ENCODE measurements around the gene DCDC1.
A peak's percentile ranks its signal among the peaks of the same experiment; 100 is the strongest.
"Not testable (repeated sequence)": the region's sequence is repeated elsewhere in the genome, so short reads cannot be mapped to it uniquely, and the experiment has no call there.

DCDC1 gene

DNA sequence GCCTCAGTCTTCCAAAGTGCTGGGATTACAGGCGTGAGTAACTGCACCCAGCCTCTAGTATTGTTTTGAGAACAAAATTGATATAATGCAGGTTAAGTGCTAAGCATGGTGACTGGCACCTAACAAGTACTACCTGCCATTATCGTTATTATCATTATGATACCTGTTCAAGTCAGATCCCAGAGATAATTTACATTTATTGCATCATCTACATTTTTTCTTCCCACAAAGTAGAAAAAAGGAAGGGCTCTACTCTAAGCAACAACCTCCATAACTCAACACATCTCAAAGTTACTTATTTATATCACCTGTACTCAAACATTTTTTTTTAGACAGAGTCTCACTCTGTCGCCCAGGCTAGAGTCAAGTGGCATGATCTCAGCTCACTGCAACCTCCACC lies 42.1 kb downstream of the DCDC1 start:
- DNase-seq = no peak

DNA sequence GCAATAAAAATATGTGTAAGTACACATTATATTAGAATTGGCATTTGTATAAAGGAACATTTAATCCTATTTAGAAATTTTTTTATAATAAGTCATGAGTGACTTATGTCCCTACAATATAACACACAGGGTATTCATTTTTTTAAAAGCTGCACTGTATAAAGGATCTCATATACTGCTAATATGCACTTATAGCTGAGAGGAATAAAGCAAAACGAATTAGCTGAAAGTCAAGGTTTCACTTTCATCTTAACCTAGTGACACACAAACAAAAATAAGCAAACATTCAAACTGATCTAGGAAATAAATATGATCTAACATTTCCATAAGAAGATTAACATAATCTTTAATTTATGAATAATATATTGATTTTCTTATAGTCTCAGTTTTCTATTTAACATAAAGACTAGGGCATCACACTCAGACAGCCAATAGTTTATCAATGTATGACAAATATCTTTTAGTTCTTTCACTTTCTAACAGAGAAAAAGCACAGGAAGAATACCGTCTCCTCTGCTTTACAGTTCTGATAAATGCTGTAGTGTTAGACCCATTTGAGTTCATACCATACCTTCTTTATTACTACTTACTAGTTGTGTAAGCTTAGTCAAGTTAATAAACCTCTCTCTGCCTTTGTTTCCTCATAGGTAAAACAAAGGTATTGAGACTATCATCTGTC lies 42.9 kb downstream of the DCDC1 start:
- no peak for DNase-seq

DNA sequence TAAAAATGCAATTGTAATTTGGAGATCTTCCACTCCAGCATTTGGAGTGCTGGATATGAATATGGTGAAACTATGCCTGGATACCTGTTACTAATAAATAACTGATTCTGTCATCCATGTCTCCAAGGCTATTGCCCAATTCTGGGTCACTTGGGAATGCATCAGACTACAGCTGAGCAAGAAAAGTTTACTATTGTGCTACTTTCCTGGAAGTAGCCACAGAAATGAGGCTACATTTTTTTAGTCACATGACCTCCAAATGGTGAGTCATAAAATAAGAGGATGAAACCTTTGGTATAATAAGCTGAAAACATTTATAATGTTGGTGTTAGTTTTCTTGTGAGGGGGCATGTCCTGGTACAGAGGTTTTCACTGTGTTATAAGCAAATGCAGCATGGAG lies 44.4 kb downstream of the DCDC1 start:
- no peak for DNase-seq

DNA sequence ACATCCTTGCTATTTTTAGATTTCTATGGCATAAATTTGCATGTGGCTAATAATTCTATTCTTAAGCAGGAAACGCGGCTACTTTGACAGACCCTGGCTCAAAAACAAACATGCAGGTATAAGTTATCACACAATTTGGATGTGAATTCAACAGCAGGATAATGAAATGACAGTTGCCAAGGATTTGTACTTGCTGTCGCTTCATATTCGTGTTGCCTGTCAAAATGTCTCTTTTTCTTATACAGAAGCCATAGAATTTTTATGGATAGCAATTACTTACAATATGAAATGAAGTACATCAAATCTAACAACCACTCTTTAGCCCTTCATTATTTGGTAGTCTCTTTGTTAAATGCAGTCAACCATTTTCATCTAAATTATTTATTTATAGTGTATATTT lies 46.4 kb downstream of the DCDC1 start:
- no peak for DNase-seq

DNA sequence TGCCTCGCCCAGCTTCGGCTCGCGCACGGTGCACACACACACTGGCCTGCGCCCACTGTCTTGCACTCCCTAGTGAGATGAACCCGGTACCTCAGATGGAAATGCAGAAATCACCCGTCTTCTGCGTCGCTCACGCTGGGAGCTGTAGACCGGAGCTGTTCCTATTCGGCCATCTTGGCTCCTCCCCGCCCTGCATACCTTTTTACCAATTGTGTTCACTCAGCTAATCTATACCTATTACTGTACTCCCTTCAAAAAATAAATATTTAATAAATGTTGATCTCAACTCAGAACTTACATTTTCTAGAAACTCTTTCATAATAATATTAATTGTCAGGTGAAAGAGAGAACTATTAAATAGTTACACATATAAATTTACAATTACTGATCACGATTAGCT lies 48.0 kb downstream of the DCDC1 start:
- not testable (repeated sequence) for DNase-seq

DNA sequence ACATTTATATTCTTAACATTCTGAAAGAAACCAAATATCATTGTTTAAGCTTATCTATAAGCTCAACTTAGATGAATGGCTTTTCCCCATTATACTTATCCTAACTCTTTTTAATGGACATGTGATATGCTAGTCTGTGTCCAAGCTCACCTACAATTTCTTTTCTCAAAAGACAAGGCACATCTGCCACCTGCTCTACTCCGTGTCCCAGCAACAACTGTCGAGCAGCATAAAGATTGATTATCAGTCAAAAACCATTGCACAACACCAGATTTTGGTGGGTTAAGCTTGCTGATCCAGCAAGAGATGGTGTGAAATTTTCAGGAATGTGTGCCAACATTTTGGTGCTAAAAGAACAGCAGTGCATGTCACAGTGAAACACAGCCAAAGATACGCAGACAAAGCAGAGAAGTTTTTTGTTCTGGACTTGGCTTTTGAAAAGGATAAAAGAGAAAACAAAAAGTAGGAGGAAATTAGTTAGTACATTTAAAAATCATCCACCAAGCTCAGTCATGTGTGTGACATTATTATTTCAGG lies 65.8 kb downstream of the DCDC1 start:
- DNase-seq = no peak

DNA sequence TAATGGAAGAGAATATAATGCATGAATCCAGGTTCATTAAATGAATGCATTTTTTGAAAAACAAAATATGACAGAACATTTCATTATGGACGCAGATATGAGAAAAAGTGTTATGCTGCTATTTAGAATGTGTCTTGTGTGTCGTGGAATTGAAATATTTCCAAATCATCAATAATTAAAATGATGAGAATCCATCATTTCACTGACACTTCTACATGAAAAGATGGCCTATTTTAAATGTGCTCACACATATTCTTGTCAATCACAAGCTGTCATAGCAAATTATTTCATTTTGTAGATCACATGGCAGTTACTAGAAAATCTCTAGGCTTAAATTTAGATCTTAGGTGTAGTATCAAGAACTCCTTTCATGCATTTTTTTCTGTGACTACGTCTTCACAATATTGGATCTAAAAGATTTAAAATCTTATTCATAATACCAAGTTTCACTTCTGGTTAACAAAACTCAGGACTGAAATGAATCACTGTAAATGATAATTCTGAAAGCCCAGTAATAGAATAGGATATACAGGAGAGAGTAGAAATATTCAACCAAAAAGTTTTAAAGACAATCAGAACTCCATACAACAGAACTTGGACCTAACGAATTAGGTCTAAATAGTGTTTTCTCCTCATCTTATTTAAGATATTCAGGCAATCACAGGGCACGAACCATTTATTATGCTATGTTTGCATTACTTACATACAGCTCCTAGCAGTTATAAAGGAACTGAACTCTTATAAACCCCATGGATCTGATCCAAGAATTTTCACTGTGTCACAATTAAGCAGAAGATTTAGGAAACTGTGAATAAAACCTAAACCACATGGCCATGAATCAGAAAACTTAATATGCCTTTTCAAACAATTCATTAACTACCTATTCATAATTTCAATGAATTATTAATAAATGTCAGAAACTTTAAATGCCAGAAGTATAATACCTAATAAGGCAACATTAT lies 67.7 kb downstream of the DCDC1 start:
- no peak for DNase-seq

DNA sequence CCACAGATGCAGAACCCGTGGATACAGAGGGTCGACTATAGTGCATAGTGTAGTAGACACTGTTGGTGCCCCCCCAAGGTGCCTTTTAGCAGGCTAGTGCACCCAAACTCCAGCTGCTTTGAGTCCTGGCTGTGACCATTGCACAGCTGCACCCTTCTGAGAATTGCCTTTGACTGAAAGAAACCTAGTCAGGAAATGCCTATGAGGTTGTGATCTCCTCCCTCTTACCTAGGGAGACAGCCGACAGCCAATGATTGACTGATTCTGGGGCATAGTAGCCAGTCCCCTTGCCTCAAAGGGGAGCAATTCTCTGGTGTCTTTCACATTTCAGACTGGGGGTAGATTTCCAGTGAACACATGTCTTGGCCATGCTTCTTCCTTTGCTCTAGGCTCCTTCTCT lies 74.2 kb downstream of the DCDC1 start:
- DNase-seq = no peak

DNA sequence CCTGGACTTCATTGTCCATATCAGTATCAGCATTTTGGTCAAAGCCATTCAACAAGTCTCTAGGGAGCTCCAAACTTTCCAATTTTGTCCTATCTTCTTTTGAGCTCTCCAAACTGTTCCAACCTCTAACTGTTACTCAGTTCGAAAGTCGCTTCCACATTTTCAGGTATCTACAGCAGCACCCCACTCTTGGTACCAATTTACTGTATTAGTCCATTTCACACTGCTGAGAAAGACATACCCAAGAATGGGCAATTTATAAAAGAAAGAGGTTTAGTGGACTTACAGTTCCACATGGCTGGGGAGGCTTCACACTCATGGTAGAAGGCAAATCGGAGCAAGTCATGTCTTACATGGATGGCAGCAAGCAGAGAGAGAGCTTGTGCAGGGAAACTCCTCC lies 96.0 kb downstream of the DCDC1 start:
- not testable (repeated sequence) for DNase-seq

DNA sequence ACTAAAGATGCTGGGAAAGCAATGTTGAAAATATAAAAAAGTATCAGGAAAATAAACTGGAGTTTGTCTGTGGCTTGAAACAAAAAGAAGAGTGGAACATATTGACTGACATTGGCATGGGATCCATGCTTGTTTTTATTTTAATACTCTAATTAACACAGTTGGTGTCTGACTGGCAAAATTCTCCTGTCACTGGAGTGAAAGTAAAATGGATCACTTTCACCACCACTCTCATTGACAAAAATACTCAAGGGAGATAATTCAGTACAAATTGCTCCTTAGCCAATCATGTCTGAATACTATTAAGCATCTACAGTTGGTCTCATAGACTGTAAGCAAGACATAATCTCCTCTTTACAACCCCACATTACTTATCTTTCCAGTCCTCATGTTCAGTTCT lies 101.8 kb downstream of the DCDC1 start:
- DNase-seq = no peak

DNA sequence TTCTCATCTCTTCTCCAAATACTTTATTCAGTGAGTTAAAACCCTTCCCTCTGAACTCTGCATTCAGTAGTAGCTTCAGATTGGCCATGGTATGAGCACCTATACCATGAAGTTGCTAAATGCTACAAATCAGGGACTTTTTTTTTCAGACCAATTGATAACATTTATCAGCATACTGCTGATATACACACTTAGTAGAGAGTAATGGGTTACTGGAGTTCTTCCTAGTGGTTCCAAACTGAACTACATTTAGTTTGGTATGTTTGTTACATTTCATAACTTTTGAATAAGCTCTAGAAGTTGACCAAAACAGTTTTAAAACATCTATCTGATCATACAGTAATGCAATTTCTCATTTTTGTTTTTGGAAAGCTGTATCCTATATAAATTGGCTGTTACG lies 104.7 kb downstream of the DCDC1 start:
- no peak for DNase-seq

DNA sequence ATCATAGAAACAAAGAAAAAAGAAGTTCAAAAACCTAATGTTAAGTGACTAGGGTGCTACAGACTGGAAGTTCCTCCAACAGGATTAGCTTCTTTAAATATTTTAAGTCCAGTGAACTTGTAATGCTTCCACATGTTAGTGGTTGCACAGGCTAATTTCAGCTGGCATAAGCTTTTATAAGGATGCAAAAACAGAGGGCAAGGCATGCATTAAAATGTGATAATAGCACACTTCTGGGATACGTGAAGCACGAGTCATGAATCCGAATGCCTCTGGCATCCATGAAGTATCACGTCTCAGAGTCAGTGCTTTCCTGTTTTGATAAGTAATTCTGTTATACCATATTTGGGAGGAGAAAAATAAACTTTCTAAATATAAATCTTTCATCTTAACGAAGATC lies 106.8 kb downstream of the DCDC1 start:
- DNase-seq = no peak

DNA sequence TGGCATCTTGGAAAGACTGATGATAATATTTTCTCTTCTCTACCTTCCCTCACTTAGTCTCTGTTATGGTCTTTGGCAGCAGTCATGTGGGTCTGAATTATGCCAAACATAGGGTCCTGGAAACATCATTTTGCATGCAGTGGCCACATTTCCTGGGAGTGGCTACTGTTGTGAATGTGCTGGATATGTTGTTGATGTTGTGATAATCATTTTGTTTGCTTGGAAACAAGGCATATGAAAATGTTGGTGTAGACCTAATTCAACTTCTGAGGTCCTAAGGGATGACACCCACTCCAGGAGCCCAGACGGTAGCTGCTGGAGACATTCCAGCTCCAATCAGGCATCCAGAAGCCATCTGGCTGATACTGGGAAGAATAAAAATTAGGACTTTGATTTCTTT lies 109.7 kb downstream of the DCDC1 start:
- DNase-seq = no peak

DNA sequence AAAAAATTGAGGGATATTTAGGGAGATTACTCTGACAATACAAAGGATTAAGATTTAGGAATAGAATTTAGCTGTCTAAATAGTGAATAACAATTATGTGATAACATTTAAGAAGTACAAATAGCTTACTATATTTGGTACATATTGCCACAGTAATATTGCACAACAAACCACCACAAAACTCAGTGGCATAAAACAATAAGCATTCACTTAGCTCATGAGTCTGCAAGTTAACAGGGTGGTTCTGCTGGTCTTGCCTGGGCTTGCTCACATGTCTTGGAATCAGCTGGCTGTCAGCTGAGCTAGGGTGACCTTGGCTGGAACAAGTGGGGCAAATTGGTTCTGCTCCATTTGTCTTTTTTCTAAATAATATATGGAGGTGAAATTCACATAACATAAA lies 115.1 kb downstream of the DCDC1 start:
- no peak for DNase-seq

DNA sequence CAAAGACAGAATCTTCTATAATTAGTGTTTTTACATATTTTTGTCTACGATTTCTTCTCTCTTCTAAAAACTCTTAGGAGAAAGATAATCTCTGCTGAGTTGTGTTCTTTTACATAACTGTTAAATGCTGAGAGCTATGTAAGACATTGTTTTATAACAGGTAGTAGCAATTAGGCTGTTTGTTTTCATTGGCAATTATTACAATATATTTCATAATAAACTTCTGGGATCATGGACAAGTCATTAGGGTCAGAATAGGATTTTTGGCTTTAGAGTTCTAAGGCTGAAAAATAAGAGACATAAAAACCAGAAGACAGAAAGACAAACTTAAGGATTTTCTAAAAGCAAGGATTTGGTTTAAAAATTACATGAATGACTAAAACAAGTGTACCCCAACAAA lies 120.8 kb downstream of the DCDC1 start:
- DNase-seq = no peak

DNA sequence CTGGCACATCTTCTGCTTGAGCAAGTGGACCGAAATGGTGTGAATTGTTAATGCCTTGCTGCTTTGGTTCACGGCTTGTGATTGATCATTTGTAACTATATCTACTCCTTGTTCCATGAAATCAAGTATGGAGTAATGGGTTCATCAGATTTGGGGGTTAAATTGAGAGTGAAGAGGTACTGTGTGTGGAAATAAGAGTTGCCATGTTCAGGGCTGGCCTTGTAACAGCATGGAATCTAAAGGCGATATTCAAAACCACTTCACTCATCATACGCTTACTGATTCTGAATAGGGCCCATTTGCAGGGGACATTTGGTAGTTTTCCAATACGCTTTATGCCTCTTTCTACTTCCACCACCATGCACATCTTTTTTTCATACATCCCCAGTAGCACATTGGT lies 122.2 kb downstream of the DCDC1 start:
- no peak for DNase-seq

DNA sequence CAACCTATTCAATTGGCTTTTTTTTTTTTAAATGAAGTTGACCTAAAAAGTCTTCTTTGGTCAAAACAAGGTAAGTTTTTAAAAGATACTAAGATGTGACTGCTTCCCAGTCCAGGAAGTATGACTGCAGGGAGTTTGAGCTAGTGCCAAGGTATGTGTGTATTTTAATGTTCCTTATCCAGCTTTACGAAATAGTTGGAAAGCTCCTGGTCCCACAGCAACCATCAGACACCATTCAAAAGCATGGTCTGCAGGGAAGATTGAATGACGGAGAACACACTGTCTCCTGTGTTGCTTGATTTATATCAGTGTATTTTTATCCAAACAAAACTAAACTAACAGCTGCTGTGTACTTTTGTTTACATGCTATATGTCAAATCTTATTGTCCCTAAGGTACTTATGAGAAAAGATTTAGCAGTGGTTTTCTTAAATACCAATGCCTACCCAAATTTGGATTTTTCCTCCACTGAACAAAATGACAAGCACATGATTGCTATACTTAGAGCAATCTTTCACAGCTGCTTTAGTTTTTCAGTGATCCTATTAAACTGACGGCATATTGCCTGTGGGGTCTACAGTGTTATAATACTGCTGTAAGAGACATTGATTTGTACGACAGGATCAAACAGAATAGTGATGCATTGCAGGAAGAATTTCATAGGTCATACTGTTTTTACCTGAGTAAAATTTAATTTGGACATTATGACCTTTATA lies 122.9 kb downstream of the DCDC1 start:
- DNase-seq = no peak

DNA sequence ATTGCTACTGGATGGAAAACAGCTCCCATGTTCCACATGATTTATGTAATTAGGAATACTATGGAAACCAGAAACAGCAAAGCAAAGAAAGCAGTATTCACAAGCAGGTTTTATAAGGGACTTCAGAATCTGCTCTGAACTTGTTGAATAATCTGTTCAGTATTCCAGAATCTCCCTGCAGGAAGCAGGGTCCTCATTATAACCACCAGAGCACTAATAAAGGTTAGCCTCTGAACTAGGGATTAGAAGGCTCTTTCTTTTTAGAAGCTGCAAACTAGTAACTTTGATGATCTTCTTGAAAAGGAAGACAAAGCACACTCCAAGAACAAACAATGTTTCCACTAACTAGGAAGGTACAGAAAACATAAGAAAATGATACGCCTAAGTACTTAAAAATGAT lies 125.8 kb downstream of the DCDC1 start:
- no peak for DNase-seq

DNA sequence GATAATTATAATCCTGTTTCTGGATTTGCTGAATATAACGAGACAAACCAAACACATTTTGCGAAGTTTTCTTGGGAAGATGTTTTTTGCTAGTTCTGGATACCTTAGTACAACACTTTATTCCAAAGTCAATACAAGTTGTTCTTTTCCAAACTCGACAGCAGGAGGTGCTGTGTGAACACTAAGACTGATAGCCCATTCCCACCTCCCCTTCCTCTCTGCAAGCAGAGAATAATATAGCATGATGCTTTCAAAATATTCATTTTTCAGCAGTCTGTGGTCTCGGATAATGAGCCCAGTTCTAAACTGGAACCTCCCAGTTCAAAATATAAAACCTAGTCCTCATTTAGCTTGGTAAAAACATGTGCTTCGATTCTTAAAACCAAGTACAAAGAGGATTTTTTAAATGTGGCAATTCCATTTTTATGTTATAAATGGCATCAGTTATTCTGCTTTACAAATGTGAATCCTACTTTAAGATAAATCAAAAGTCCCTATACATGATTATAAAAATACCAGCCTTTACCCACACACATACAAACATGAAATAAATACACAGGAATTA lies 129.1 kb downstream of the DCDC1 start:
- peak; percentile 26 for DNase-seq

DNA sequence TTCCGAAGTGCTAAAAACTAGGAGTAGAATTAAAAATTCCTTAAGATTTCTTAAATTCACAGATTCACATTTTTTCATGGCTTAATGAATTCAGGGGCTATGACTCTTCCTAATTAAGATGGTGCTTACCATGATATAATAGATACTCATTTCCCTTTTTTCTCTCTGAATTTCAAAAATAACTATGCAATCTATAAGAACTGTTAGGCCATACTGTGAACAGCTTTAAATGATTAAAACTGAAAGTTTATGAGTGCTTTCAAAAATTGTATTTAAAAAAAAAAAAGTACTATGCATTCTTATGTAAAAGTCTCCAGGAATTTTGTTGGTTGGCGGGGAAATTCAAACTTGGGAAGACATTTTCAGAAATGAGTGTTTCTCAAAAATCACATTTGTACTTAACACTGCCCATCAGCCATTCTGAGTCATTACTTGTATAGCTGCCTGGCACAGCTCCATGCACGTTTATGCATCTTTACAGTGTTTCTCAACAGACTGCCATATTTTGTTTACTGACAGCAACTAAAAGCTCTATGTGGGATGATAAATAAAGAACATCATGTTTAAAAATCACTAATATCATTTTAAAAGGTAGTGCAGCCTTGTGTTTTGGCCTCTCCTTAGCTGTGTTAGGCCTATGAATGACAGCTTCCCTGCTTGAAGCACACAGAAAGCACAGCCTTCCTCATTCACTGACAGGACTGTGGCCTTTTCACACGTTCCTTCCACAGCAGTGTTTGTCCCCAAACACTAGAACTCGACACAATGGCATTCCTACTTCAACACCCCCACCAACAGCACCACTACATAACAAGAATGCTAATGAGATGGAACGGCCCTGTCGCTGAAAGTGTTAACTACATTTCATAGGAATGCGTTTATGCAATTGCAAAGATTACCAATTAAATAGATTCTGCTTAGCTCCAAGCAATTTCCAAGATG lies 131.4 kb downstream of the DCDC1 start:
- no peak for DNase-seq

DNA sequence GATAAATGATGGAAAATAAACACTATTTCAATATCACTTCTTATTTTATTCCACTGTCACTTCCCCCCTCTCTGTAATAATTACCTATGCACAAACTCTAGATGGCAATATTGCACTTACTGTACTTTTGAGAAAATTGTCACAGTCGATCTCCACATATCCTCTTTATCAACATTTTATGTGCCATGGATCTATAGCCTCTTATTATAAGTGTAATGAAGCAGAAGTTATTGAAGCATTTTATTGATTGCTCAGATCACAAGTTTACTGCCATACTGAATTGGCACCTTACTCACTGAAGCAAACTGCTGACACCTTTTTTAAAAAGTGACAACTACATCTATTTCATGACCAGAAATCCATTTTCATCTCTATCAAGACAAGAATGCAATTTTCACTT lies 133.4 kb downstream of the DCDC1 start:
- no peak for DNase-seq

DNA sequence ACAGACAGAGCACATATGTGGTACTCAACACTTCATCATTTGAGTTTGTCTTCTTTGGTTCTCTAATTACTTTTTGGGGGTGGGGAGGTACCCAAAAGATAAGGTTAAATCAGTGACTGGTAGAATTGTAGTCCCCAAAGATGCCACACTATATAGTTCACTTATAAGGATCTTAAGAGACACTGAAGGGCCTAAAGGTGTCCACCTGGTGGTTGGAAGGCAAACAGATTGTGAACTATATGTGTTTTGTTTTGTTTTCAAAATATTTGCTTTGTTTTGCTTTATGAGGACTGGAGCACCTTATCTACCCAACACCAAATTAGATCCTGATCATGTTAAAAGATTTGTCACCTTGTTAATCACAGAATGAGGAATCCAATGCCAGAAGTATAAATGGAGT lies 136.1 kb downstream of the DCDC1 start:
- no peak for DNase-seq

All from activated CD4-positive, alpha-beta T cell treated with anti-CD3 and anti-CD28 coated beads, Interleukin-2, amount 50 U/mL, for 16 hours (primary cell).